Measurements from ENCODE around the gene SCNN1A. TPM values are rescaled to one million over a fixed set of nuclear protein-coding genes. Genes with fewer than 3 reads are reported as not detected.

Gene SCNN1A
- total RNA-seq, 2 experiments from 2014 or later, result 0.17 to 0.26 TPM

- Mint-ChIP-seq H3K9me3 (no peaks in the 10 kb centered on the region), H3K4me3 (no peak overlapping the region), H3K4me1 (ENCODE audit: low read depth) (peaks cover 5% of the 10 kb centered on the region), H3K27ac (no peak overlapping the region), H3K36me3 (no peaks in the 10 kb centered on the region), H3K27me3 (peaks cover 20% of the 10 kb centered on the region)
- ChIA-PET POLR2A (no interaction called here), CTCF (interaction anchor here (0.6 kb wide), 1 partner anchor 124 kb away, joined by 3 read pairs; no protein-coding TSS in a partner anchor)
- DNase-seq, result no peak
- intact Hi-C loops (cut with micrococcal nuclease), result no loop called here
Measured at GRCh38 chr12:6382371-6382770, 7.0 kb upstream of the SCNN1A start.

- H3K4me3 Mint-ChIP-seq, result no peak overlapping the region
- H3K36me3 Mint-ChIP-seq, result no peaks in the 10 kb centered on the region
- DNase-seq, result no peak
- ChIA-PET CTCF (no interaction called here), POLR2A (no interaction called here)
- peaks cover 20% of the 10 kb centered on the region for H3K27me3 Mint-ChIP-seq
- H3K4me1 Mint-ChIP-seq (ENCODE audit: low read depth), result peaks cover 18% of the 10 kb centered on the region
- H3K9me3 Mint-ChIP-seq, result no peaks in the 10 kb centered on the region
- no peak overlapping the region for H3K27ac Mint-ChIP-seq
- intact Hi-C loops (cut with micrococcal nuclease), result no loop called here
Measured at GRCh38 chr12:6380141-6381121, 5.1 kb upstream of the SCNN1A start.

GRCh38 chr12:6378709-6379472 is 3.5 kb upstream of the SCNN1A start:
- intact Hi-C loops (cut with micrococcal nuclease), result no loop called here
- Mint-ChIP-seq H3K4me1 (ENCODE audit: low read depth) (peaks cover 15% of the 10 kb centered on the region), H3K4me3 (no peak overlapping the region), H3K36me3 (no peaks in the 10 kb centered on the region), H3K9me3 (no peaks in the 10 kb centered on the region), H3K27ac (no peak overlapping the region), H3K27me3 (peaks cover 15% of the 10 kb centered on the region)
- CTCF ChIA-PET, result no interaction called here
- DNase-seq, result no peak
- POLR2A ChIA-PET, result no interaction called here

GRCh38 chr12:6377667-6377994 is 2.3 kb upstream of the SCNN1A start:
- no peaks in the 10 kb centered on the region for H3K9me3 Mint-ChIP-seq
- CTCF ChIA-PET, result interaction anchor here (0.6 to 1.0 kb wide), 2 partner anchors 10 to 1701 kb away, joined by 3 to 4 read pairs; no protein-coding TSS in a partner anchor
- DNase-seq, result no peak
- peaks cover 9% of the 10 kb centered on the region for H3K27me3 Mint-ChIP-seq
- POLR2A ChIA-PET, result no interaction called here
- intact Hi-C loops (cut with micrococcal nuclease), result no loop called here
- H3K36me3 Mint-ChIP-seq, result no peaks in the 10 kb centered on the region
- peaks cover 21% of the 10 kb centered on the region for H3K4me1 Mint-ChIP-seq (ENCODE audit: low read depth)
- H3K27ac Mint-ChIP-seq, result no peak overlapping the region
- no peak overlapping the region for H3K4me3 Mint-ChIP-seq

- intact Hi-C loops (cut with micrococcal nuclease), result no loop called here
- H3K27ac Mint-ChIP-seq, result no peak overlapping the region
- CTCF ChIA-PET, result interaction anchor here (1.0 kb wide), 1 partner anchor 9 kb away, joined by 3 read pairs; no protein-coding TSS in a partner anchor
Measured at GRCh38 chr12:6376870-6377666, 1.7 kb upstream of the SCNN1A start.

GRCh38 chr12:6376079-6376869 is 911 bp upstream of the SCNN1A start:
- Mint-ChIP-seq H3K27me3 (peaks cover 2% of the 10 kb centered on the region), H3K9me3 (no peaks in the 10 kb centered on the region), H3K4me1 (ENCODE audit: low read depth) (peaks cover 27% of the 10 kb centered on the region), H3K36me3 (no peaks in the 10 kb centered on the region), H3K27ac (no peak overlapping the region), H3K4me3 (peak overlapping the region; percentile 28)
- POLR2A ChIA-PET, result no interaction called here
- CTCF ChIA-PET, result no interaction called here
- intact Hi-C loops (cut with micrococcal nuclease), result no loop called here
- DNase-seq, result peak; percentile 22

More at GRCh38 chr12:6376870-6377666, 1.7 kb upstream of the SCNN1A start:
- POLR2A ChIA-PET, result no interaction called here
- peak overlapping the region; percentile 28 for H3K4me3 Mint-ChIP-seq
- peaks cover 27% of the 10 kb centered on the region for H3K4me1 Mint-ChIP-seq (ENCODE audit: low read depth)
- no peaks in the 10 kb centered on the region for H3K9me3 Mint-ChIP-seq
- H3K36me3 Mint-ChIP-seq, result no peaks in the 10 kb centered on the region
- H3K27me3 Mint-ChIP-seq, result peaks cover 6% of the 10 kb centered on the region
- no peak for DNase-seq

GRCh38 chr12:6374786-6375160 is 590 bp downstream of the SCNN1A start:
- CTCF ChIA-PET, result interaction anchor here (1.4 kb wide), 1 partner anchor 39 kb away, joined by 6 read pairs; no protein-coding TSS in a partner anchor
- Mint-ChIP-seq H3K36me3 (no peaks in the 10 kb centered on the region), H3K4me1 (ENCODE audit: low read depth) (peaks cover 30% of the 10 kb centered on the region), H3K27me3 (no peaks in the 10 kb centered on the region), H3K4me3 (no peak overlapping the region), H3K9me3 (no peaks in the 10 kb centered on the region), H3K27ac (no peak overlapping the region)
- no peak for DNase-seq
- POLR2A ChIA-PET, result no interaction called here
- intact Hi-C loops (cut with micrococcal nuclease), result no loop called here

GRCh38 chr12:6374028-6374785 is 1.2 kb downstream of the SCNN1A start:
- Mint-ChIP-seq H3K4me3 (no peak overlapping the region), H3K36me3 (no peaks in the 10 kb centered on the region), H3K4me1 (ENCODE audit: low read depth) (peaks cover 30% of the 10 kb centered on the region), H3K9me3 (no peaks in the 10 kb centered on the region), H3K27ac (no peak overlapping the region), H3K27me3 (no peaks in the 10 kb centered on the region)
- DNase-seq, result no peak
- intact Hi-C loops (cut with micrococcal nuclease), result no loop called here
- ChIA-PET CTCF (interaction anchor here (1.4 to 2.0 kb wide), 2 partner anchors 39 to 51 kb away, joined by 5 to 6 read pairs; no protein-coding TSS in a partner anchor), POLR2A (no interaction called here)

GRCh38 chr12:6373022-6373787 is 2.2 kb downstream of the SCNN1A start:
- POLR2A ChIA-PET, result no interaction called here
- Mint-ChIP-seq H3K27me3 (no peaks in the 10 kb centered on the region), H3K4me1 (ENCODE audit: low read depth) (peaks cover 36% of the 10 kb centered on the region), H3K27ac (peak overlapping the region; percentile 73), H3K36me3 (no peaks in the 10 kb centered on the region), H3K9me3 (no peaks in the 10 kb centered on the region), H3K4me3 (no peak overlapping the region)
- CTCF ChIA-PET, result interaction anchor here (2.0 kb wide), 1 partner anchor 50 kb away, joined by 5 read pairs; no protein-coding TSS in a partner anchor
- no peak for DNase-seq
- intact Hi-C loops (cut with micrococcal nuclease), result no loop called here

- Mint-ChIP-seq H3K27ac (peak overlapping the region; percentile 73), H3K9me3 (no peaks in the 10 kb centered on the region), H3K4me1 (ENCODE audit: low read depth) (peaks cover 41% of the 10 kb centered on the region), H3K4me3 (no peak overlapping the region), H3K36me3 (no peaks in the 10 kb centered on the region), H3K27me3 (no peaks in the 10 kb centered on the region)
- POLR2A ChIA-PET, result no interaction called here
- CTCF ChIA-PET, result interaction anchor here (2.0 kb wide), 1 partner anchor 50 kb away, joined by 5 read pairs; no protein-coding TSS in a partner anchor
- DNase-seq, result peak; percentile 33
- intact Hi-C loops (cut with micrococcal nuclease), result no loop called here
Measured at GRCh38 chr12:6372403-6373003, 2.9 kb downstream of the SCNN1A start.
